T-helper 17 cell (primary cell): ENCODE data around the gene SERPINB13. TPM values are rescaled to one million over a fixed set of nuclear protein-coding genes. Genes with fewer than 3 reads are reported as not detected.
"Not testable (repeated sequence)": the region's sequence is repeated elsewhere in the genome, so short reads cannot be mapped to it uniquely, and the experiment has no call there.

Source experiments
- ATAC-seq: fragments of 150-1000 bp; cut with Tn5 transposase; 2 replicates; pipeline ENCODE4 v1.10.0; 2021; ENCODE audit warnings: mild to moderate bottlenecking, moderate library complexity
- DNase-seq, 3 donors: peaks; one replicate each; pipeline versions ENCODE4 v3.0.0 to v3.0.0-alpha.2; 2020 to 2021
- H3K9me3 ChIP-seq: one replicate; pipeline ENCODE4 v1.7.0; 2013; ENCODE audit warnings: low read length, mild to moderate bottlenecking; ENCODE audit not compliant: control insufficient read depth, poor library complexity, severe bottlenecking
- H3K27ac Mint-ChIP-seq: one replicate; pipeline ENCODE4 v1.8.0; 2022; ENCODE audit warnings: mild to moderate bottlenecking, moderate library complexity, mixed read lengths
- H3K27me3 Mint-ChIP-seq: one replicate; pipeline ENCODE4 v1.8.0; 2022; ENCODE audit warnings: mixed read lengths
- H3K36me3 Mint-ChIP-seq: one replicate; pipeline ENCODE4 v1.8.0; 2022; ENCODE audit warnings: low read depth, mixed read lengths
- H3K4me1 Mint-ChIP-seq: one replicate; pipeline ENCODE4 v1.8.0; 2022; ENCODE audit warnings: mild to moderate bottlenecking, mixed read lengths
- H3K4me3 Mint-ChIP-seq: one replicate; pipeline ENCODE4 v1.8.0; 2022; ENCODE audit warnings: mild to moderate bottlenecking, moderate library complexity, mixed read lengths
- total RNA-seq, 4 donors: library from RNA in 2 of 4; stranded (reverse) in 2 of 4; gene quantifications; one replicate each; pipeline ENCODE4 v1.2.3 and lab custom pipeline; 2022 to 2026

Gene SERPINB13
- total RNA-seq, 2 donors from 2014 or later: not detected

DNA sequence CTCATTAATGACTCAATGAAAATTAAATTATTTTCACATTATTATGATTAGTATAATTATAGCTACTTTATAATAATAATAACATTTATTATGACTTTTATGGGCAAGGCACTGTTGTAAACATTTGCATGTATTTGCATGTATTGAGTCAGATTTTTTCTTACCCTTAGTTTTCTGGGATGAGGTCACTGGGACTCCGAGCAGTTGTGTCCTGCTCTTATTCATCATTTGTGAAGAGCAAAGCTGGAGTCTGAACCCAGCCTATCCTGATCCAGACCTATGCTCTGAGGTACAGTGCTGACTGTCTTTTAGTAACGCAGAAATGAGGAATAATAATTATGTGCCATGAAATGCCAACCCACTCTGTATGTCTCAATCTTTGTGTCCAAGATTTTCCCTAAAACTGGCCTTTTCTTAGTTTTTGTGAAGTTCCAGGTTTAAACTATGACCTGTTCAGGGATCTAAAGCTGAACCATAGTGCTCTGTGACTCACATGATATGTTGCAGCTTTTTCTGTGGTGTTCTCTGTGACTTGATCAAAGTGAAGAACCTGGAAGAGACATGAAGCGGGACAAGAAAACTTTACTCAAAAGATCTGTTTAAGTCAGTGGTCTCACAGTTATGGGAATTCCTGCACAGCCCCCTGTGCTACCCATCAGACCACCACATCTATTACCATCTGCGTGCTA lies 55.7 kb downstream of the SERPINB13 start:
- not testable (repeated sequence) for ATAC-seq, H3K4me1 Mint-ChIP-seq, H3K36me3 Mint-ChIP-seq, H3K4me3 Mint-ChIP-seq, DNase-seq, H3K27me3 Mint-ChIP-seq, H3K27ac Mint-ChIP-seq, H3K9me3 ChIP-seq

DNA sequence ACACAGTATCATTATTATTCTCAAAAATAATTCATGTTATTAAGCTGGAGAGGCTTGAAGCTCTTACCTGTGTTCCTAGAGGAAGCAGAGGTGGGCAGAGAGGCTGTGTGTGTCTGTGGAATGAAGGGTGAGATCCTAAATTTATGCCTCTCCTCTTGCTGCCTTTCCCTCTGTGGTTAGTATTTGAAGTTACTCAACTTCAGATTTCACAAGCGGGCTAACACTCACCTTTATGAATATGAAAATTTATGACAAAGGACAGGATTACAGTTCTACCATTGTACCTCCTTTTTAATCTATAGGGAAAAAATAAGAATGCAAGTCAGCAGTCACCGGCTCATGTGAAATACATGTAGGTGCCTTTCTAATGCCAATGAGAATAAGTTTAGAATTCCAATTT lies 57.0 kb downstream of the SERPINB13 start, which contains the start of gene SERPINB4:
SERPINB4 (minus strand) TSS at position 115 of the 400 bp plus-strand sequence. CDS start 679 bp downstream, outside the sequence.
- H3K4me3 Mint-ChIP-seq: not testable (repeated sequence)

GRCh38 chr18:63644694-63645093 lies 57.6 kb downstream of the SERPINB13 start:
- not testable (repeated sequence) for H3K4me3 Mint-ChIP-seq, DNase-seq, H3K4me1 Mint-ChIP-seq, H3K9me3 ChIP-seq, H3K27ac Mint-ChIP-seq, H3K27me3 Mint-ChIP-seq, ATAC-seq, H3K36me3 Mint-ChIP-seq

More for the DNA sequence above, 57.0 kb downstream of the SERPINB13 start, which contains the start of gene SERPINB4:
- H3K9me3 ChIP-seq, DNase-seq, H3K36me3 Mint-ChIP-seq, H3K4me1 Mint-ChIP-seq, ATAC-seq, H3K27me3 Mint-ChIP-seq, H3K27ac Mint-ChIP-seq: not testable (repeated sequence)

DNA sequence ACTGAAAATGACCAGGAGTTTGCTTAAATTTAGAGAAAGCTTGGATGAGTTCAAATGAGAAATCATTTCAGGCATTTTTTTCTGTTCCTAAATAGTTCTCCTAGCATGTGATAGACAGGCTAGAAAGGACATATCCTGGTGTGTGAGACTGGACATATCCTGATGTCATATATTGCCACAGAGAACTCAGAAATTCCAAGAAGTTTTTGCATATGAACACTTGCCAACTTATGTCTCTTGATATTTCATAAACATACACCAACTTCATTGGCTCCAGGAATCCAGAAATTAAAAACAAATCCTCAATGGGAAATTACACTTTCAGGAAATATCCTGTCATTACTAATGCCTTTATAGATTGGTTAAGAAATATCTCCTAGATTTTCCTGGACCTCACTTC lies 59.8 kb downstream of the SERPINB13 start:
- Mint-ChIP-seq H3K27ac (no peak overlapping the region), H3K36me3 (no peaks in the 10 kb centered on the region), H3K4me1 (no peaks in the 10 kb centered on the region), H3K27me3 (peaks cover 7% of the 10 kb centered on the region), H3K4me3 (no peak overlapping the region)
- ATAC-seq (no peak), DNase-seq (no peak)
- H3K9me3 ChIP-seq: no peaks in the 10 kb centered on the region

DNA sequence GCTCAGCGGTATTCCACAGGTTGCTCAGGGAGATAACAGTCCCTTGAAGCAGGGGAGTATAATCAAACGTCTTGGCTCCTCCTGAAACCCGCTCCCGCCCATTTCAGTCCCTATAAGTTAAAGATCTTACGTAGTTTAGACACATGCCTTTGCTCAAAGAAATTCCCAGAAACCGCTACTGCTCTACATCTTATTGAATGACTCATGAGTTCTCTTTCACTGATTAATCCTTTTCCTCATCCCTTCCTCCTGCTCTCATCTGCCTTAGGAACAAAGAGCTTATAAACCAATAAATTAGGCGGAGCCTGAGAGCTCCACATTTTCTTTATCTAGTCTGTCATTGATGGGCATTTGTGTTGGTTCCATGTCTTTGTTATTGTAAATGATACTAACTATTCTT lies 61.1 kb downstream of the SERPINB13 start:
- Mint-ChIP-seq H3K4me3 (no peak overlapping the region), H3K27me3 (peaks cover 7% of the 10 kb centered on the region), H3K4me1 (no peaks in the 10 kb centered on the region), H3K27ac (no peak overlapping the region), H3K36me3 (no peaks in the 10 kb centered on the region)
- H3K9me3 ChIP-seq: no peaks in the 10 kb centered on the region
- no peak for ATAC-seq
- DNase-seq: no peak

Other genes starting within 250 kb of the SERPINB13 start
- 10 to 100 TPM; 55.2 to 71.2 TPM for gene KDSR, start 220.1 kb upstream of the SERPINB13 start, total RNA-seq
- gene VPS4B, start 164.9 kb upstream of the SERPINB13 start, total RNA-seq: 10 to 100 TPM; 61.3 to 78.7 TPM
- gene SERPINB5, start 110.4 kb upstream of the SERPINB13 start, total RNA-seq: not detected
- not detected for gene SERPINB12, start 45.0 kb upstream of the SERPINB13 start, total RNA-seq
- gene SERPINB4, start 56.9 kb downstream of the SERPINB13 start, total RNA-seq: not detected
- gene SERPINB3, start 74.5 kb downstream of the SERPINB13 start, total RNA-seq: not detected
- not detected for gene SERPINB11, start 115.6 kb downstream of the SERPINB13 start, total RNA-seq
- gene SERPINB7, start 188.1 kb downstream of the SERPINB13 start, total RNA-seq: not detected